DMS153 treated with DMSO at 0.1 percent for 48 hours (cell line): ENCODE data around the gene CAPN7.

Experiments used
- DNase-seq: peaks from one replicate; lab custom pipeline; 2025; ENCODE audit not compliant: unreplicated experiment; lab: John Stamatoyannopoulos, UW

Gene CAPN7

DNA sequence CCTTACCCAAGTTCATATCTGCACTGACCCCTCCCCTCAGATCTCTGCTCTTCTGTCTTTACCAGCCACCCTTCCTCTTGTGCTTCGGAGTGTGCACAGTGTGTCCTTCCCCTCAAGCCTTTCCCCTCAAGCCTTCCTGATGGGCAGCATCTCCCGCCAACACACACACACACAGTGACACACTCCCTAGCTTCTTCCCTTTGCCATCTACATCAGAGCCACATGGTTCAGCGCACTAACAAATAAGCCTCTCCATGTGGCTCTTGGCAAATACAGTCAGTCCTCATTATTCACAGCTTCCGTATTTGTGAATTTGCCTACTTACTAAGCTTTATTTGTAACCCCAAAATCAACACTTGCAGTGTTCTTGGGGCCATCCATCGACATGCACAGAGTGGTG is 88.9 kb downstream of the CAPN7 start:
- no peak for DNase-seq

DNA sequence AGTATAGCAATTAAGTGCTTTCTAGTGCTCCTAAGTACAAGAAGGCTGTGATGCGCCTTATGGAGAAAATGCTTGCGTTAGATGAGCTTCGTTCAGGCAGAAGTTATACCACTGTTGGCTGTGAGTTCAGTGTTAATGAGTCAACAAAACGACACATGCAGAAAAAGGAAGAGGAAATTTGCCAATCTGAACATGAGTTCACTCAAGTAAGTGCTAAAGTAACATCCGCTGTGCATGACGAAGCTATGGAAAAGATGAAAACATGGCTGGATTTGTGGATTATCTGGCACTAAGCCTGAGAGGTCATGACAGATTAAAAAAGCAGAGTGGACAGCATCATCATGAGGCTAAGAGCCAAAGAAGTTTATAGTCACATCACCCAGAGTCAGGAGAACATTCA is 89.5 kb downstream of the CAPN7 start:
- DNase-seq, result no peak

DNA sequence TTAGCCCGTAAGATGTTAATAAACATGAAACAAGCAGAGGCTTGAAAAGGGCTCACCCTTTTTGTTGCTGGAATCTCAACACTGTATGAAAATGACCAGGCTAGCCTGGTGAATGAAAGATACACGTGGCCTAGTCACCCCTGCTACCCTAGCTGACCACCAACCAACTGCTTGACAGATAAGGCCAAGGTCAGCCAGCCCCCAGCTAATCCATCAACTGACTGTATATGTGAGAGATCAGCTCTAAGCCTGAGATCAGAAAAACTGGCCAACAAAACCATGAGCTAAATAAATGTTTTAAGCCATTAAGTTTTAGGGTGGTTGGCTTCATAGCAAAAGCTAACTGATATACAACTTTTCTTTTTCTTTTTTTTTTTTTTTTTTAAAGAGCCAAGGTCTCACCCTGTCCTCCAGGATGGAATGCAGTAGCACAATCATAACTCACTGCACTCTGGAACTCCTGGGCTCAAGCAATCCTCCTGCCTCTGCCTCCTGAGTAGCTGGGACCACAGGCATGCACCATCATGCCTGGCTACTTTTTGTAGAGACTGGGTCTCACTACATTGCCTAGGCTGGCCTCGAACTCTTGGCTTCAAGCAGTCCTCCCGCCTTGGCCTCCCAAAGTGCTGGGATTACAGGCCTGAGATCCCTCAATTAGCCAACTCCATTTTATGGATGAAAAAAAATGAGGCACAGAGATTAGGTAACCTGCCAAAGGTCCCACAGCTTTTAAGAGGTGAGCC is 91.7 kb downstream of the CAPN7 start:
- DNase-seq, result no peak

DNA sequence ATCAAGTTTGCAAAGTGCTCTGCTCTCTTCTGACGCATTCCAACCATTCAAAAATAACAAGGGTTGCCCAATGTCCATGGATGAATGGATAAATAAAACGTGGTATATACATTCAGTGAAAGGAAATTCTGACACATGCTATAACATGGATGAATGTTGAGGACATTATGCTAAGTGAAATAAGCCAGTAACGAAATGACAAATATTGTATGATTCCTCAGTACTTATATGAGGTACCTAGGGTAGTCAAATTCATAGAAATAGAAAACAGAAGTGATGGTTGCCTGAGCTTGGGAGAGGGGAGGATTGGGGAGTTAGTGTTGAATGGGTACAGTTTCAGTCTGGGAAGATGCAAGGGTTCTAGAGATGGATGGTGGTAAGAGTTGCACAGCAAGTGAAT is 92.5 kb downstream of the CAPN7 start:
- no peak for DNase-seq

DNA sequence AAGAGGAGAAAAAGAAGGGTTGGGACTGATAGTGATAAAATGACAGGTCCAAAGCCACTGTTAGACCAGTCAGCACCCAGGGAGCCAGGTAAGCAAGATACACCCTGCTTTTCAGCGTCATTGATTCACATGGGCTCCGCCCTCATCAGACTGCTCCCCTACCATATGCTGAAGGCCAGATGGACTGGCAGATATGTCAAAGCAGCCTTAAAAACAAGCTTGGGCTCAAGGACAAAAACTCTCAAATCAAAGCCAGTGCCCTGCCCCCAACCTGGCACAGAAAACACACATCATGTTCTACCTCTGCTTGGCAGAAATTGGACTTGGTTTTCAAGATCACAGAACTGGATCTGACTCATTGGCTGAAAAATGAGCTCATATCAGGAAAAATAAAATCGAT is 93.0 kb downstream of the CAPN7 start:
- no peak for DNase-seq

DNA sequence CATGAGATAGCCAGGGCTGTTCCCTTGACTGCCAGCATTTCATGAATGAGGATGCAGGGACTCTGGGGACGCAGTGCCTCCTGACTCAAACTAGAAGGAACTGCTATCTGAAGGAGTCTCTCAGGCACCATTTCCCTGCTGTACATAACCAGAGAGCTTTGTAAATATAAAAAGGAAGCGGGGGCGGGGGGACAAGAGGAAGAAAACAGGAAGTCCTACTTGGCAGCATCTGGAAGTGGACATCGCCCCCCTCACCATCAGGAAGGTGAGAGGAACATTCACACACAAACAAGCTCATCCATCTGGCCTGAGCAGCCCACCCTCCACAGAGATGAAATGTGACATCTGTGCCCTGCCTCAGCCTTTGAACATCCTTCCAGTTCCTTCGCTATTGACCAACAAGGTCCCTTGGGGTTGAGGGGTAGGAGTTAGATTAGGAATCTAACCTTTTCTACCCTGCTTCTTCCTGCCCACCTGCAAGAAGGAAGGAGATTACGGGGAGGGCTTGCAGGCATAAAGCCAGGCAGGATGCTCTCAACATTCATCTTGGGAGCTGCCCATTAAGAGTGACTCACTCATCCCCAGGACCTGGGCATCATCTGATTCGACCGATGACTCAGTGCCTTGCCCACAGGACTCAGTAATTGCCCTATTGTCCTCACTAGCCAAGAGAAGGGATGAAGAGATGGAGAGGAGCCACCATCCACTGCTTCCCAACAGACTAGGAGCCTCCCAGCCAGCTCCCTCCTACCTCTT is 94.5 kb downstream of the CAPN7 start:
- no peak for DNase-seq

DNA sequence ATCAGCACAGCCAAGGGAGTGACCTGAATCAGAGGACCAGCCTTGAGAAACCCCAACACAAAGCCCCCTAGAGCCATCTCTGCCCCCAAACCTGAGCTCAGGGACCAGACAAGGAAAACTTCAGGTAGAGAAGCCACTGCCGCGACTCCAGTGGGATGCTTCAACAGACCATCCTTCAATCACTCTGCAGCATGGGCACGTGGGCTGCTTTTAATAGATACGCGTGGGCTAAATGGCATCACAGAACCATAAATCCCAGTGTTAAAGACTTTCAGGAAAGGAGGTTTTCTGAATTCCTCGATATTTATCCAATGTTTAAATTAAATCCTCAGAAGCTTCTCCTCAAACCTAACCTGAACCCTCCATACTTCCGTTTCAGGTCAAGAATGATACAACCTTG is 95.7 kb downstream of the CAPN7 start:
- DNase-seq, result no peak
